Measurements from ENCODE around the gene KNSTRN. TPM values are rescaled to one million over a fixed set of nuclear protein-coding genes. Genes with fewer than 3 reads are reported as not detected.

KNSTRN gene
- total RNA-seq, 4 donors from 2014 or later = 5.8 to 16.0 (median 11.9) TPM

DNA sequence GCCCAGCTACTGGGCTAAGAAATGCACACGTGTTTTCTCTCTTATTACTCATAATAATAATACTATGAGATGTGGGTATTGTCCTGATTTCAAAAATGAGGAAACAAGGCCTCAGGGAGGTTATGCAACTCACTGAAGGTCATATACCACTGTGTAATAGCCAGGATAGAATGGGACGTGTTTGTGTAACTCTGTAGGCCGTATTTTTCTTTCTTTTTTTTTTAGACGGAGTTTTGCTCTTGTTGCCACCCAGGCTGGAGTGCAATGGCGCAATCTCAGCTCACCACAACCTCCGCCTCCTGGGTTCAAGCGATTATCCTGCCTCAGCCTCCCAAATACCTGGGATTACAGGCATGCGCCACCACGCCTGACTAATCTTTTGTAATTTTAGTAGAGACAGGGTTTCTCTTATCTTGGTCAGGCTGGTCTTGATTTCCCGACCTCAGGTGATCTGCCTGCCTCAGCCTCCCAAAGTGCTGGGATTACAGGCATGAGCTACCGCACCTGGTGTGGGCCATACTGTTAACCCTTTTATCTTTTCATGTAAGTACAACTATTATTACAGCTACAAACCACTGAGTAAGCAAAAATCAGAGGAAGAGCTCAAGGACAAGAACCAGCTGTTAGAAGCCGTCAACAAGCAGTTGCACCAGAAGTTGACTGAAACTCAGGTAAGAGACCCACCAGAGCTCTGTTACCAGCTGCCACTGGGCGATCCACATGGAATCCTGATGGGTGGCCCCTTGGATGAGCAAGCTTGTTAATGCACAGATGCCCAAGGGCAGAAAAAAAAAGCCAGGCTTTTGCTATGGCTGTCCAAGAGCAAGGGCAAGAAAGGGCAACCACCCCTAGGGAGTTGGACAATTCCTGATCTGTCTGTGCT lies 6.7 kb downstream of the KNSTRN start:
- TF ChIP-seq CTCF (IDR thresholded peaks at IDR 0.05) = no peak
- DNase-seq (ENCODE audit: low spot score) = no peak
- no peak for ATAC-seq (ENCODE audit: low FRiP score)

DNA sequence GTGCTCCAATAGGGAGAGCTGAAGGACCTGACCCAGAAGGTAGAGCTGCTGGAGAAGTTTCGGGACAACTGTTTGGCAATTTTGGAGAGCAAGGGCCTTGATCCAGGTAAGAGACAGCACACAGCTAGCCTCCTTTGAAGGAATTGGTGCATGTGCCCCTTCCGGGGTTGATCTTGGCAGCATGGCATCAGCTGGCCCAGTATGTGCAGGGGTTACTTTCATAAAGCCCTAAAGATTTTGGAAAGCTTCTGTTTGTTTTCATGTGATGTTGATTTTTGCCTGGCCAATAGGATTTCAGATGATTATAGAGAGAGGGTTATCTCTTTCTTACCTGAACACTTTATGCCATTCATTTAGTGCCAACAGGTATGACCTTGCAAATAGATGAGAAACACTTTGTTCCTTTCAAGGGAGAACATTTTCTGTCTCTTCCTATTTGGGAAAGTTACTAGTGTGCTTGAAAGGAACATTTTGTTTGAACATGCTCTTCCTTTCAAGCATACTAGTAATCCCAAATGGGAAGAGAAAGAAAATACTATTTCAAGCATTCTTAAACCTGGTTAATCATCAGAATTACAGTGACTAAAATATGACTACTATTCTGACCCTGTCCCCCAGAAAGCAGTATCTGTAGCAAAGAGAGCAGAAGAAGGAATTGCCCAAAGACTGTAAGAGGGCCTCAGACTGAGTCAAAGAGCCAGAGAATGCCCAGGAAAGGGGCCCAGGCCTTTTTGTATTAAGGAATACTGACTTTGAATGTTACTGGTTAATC lies 7.5 kb downstream of the KNSTRN start:
- ATAC-seq (ENCODE audit: low FRiP score) (no peak), DNase-seq (ENCODE audit: low spot score) (no peak)
- no peak for TF ChIP-seq CTCF (IDR thresholded peaks at IDR 0.05)

GRCh38 chr15:40392986-40393948 lies 10.7 kb downstream of the KNSTRN start:
- ATAC-seq (ENCODE audit: low FRiP score) = no peak
- TF ChIP-seq CTCF (IDR thresholded peaks at IDR 0.05) = no peak
- no peak for DNase-seq (ENCODE audit: low spot score)

DNA sequence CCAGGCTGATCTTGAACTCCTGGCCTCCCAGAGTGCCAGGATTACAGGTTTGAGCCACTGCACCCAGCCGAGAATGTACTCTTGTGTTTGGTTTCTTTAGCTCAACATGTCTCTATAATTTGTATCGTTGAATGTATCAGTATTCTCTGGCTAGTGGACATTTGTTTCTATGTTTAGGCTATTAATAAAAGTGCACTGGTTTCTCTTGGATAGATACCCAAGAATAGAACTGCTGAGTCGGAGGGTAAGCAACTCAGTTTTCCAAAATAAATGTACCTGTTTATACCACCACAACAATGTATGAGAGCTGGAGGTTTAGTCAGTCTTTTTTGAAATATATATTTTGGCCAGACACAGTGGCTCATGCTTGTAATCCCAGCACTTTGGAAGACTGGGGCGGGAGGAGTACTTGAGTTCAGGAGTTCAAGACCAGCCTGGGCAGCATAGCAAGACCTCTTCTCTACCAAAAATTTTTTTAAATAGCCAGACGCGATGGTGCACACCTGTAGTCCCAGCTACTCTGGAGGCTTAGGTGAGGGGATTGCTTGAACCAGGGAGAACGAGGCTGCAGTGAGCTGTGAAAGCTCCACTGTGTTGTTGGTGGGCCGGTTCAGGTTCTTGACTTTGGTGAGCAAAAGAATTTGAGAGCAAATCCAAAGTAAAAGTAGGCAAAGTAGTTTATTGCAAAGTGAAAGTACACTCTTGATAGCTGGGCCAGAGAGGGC lies 15.3 kb downstream of the KNSTRN start:
- ATAC-seq (ENCODE audit: low FRiP score) = no peak
- TF ChIP-seq CTCF (IDR thresholded peaks at IDR 0.05) = no peak
- DNase-seq (ENCODE audit: low spot score) = no peak

- no peak for TF ChIP-seq CTCF (IDR thresholded peaks at IDR 0.05)
- DNase-seq (ENCODE audit: low spot score) (no peak), ATAC-seq (ENCODE audit: low FRiP score) (no peak)
Measured at GRCh38 chr15:40398413-40398873, 15.9 kb downstream of the KNSTRN start.

GRCh38 chr15:40399370-40399769 lies 16.8 kb downstream of the KNSTRN start:
- no peak for TF ChIP-seq CTCF (IDR thresholded peaks at IDR 0.05)
- ATAC-seq (ENCODE audit: low FRiP score) (no peak), DNase-seq (ENCODE audit: low spot score) (no peak)

Measured in omental fat pad (tissue), 4 donors.